ENCODE measurements around the gene KCNK4. TPM values are rescaled to one million over a fixed set of nuclear protein-coding genes. Genes with fewer than 3 reads are reported as not detected.
A peak's percentile ranks its signal among the peaks of the same experiment; 100 is the strongest.

Gene KCNK4
- total RNA-seq, 1 donor from 2014 or later: not detected

DNA sequence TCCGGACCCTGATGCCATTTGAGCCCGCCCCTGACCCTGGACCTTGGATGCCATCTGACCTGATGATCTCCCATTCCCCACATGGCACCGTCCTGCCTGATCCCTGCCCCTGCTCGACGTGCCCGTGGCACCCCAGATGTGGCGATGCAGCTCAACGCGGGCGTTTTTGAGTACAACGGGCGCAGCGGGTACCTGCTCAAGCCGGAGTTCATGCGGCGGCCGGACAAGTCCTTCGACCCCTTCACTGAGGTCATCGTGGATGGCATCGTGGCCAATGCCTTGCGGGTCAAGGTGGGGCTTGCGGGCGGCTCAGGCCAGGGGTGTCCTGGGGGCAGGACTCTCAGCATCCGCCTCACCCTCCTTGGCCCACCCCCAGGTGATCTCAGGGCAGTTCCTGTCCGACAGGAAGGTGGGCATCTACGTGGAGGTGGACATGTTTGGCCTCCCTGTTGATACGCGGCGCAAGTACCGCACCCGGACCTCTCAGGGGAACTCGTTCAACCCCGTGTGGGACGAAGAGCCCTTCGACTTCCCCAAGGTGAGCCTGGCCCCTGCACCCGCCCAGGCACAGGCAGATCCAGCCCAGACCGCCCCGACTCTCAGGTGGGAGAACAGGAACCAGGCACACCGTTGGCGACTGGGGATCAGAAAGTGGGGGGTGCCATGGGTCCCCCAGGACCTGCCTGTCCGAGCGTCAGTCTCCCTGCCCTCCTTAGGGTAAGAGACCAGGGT lies 28.7 kb upstream of the KCNK4 start:
- H3K4me1 ChIP-seq: no peaks in the 10 kb centered on the region
- H3K79me2 ChIP-seq (ENCODE audit: low read depth): no peaks in the 10 kb centered on the region
- Mint-ChIP-seq H3K4me1 (peaks cover 3% of the 10 kb centered on the region), H3K27ac (peak overlapping the region; percentile 46), H3K4me3 (no peak overlapping the region), H3K27me3 (ENCODE audit: insufficient read depth, low read depth) (peaks cover 12% of the 10 kb centered on the region), H3K36me3 (peaks cover 21% of the 10 kb centered on the region), H3K9me3 (no peaks in the 10 kb centered on the region)
- H3K4me2 ChIP-seq: no peak overlapping the region
- no peaks in the 10 kb centered on the region for H3K27me3 ChIP-seq
- no peaks in the 10 kb centered on the region for H4K20me1 ChIP-seq (ENCODE audit: low read depth)
- no peak overlapping the region for H2AFZ ChIP-seq (replicated peaks)
- no peak overlapping the region for H3K4me3 ChIP-seq
- no peaks in the 10 kb centered on the region for H3K36me3 ChIP-seq
- no peaks in the 10 kb centered on the region for H3F3A ChIP-seq (ENCODE audit: low read depth)
- no peak overlapping the region for H3K27ac ChIP-seq
- H3K9ac ChIP-seq: no peak overlapping the region
- H3K9me3 ChIP-seq (ENCODE audit: low read depth): no peaks in the 10 kb centered on the region
- DNase-seq (ENCODE audit: low spot score): no peak
- TF ChIP-seq EZH2phosphoT487 (IDR thresholded peaks at IDR 0.05) (no peak), EZH2 (IDR thresholded peaks at IDR 0.05) (no peak)
- TF ChIP-seq, protein P1, sequence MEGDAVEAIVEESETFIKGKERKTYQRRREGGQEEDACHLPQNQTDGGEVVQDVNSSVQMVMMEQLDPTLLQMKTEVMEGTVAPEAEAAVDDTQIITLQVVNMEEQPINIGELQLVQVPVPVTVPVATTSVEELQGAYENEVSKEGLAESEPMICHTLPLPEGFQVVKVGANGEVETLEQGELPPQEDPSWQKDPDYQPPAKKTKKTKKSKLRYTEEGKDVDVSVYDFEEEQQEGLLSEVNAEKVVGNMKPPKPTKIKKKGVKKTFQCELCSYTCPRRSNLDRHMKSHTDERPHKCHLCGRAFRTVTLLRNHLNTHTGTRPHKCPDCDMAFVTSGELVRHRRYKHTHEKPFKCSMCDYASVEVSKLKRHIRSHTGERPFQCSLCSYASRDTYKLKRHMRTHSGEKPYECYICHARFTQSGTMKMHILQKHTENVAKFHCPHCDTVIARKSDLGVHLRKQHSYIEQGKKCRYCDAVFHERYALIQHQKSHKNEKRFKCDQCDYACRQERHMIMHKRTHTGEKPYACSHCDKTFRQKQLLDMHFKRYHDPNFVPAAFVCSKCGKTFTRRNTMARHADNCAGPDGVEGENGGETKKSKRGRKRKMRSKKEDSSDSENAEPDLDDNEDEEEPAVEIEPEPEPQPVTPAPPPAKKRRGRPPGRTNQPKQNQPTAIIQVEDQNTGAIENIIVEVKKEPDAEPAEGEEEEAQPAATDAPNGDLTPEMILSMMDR (IDR thresholded peaks at IDR 0.05): no peak

- Histone ChIP-seq H3K36me3 (no peaks in the 10 kb centered on the region), H3K27ac (no peak overlapping the region), H3K79me2 (ENCODE audit: low read depth) (no peaks in the 10 kb centered on the region), H3K9me3 (ENCODE audit: low read depth) (no peaks in the 10 kb centered on the region), H3K27me3 (no peaks in the 10 kb centered on the region), H3F3A (ENCODE audit: low read depth) (peaks cover 6% of the 10 kb centered on the region), H3K4me3 (no peak overlapping the region), H2AFZ (replicated peaks) (no peak overlapping the region), H3K4me2 (no peak overlapping the region), H3K9ac (peak overlapping the region; percentile 38), H4K20me1 (ENCODE audit: low read depth) (no peaks in the 10 kb centered on the region), H3K4me1 (no peaks in the 10 kb centered on the region)
- Mint-ChIP-seq H3K9me3 (no peaks in the 10 kb centered on the region), H3K36me3 (peaks cover 18% of the 10 kb centered on the region), H3K4me1 (peaks cover 11% of the 10 kb centered on the region), H3K27me3 (ENCODE audit: insufficient read depth, low read depth) (peaks cover 9% of the 10 kb centered on the region), H3K4me3 (peak overlapping the region; percentile 67), H3K27ac (peak overlapping the region; percentile 69)
- peak; percentile 61 for DNase-seq (ENCODE audit: low spot score)
- TF ChIP-seq, protein P1 (IDR thresholded peaks at IDR 0.05): peak; percentile 13
- TF ChIP-seq EZH2phosphoT487 (IDR thresholded peaks at IDR 0.05) (no peak), EZH2 (IDR thresholded peaks at IDR 0.05) (no peak)
Observed at GRCh38 chr11:64263021-64263946, 27.8 kb upstream of the KCNK4 start.

DNA sequence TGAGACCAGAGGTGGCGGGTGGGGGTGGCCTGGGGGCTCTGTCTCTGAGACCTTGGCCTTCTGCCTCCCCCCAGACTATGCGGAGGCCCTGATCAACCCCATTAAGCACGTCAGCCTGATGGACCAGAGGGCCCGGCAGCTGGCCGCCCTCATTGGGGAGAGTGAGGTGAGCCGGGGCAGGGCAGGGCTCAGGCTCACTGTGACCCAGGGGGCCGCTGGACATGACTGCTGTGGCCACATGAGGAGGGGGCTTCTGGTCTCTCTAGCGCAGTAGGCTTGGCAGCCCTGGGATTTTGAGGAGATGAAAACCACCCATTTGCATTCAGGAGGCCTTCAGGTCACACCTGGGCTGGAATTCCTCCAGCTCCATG lies 27.2 kb upstream of the KCNK4 start:
- no peaks in the 10 kb centered on the region for H3K79me2 ChIP-seq (ENCODE audit: low read depth)
- H3K27me3 ChIP-seq: no peaks in the 10 kb centered on the region
- TF ChIP-seq, protein P1 (IDR thresholded peaks at IDR 0.05): no peak
- peaks cover 4% of the 10 kb centered on the region for H4K20me1 ChIP-seq (ENCODE audit: low read depth)
- H3K27ac ChIP-seq: no peak overlapping the region
- Mint-ChIP-seq H3K9me3 (no peaks in the 10 kb centered on the region), H3K4me1 (peaks cover 15% of the 10 kb centered on the region), H3K36me3 (peaks cover 18% of the 10 kb centered on the region), H3K27me3 (ENCODE audit: insufficient read depth, low read depth) (peaks cover 12% of the 10 kb centered on the region), H3K4me3 (no peak overlapping the region), H3K27ac (no peak overlapping the region)
- H3K9me3 ChIP-seq (ENCODE audit: low read depth): no peaks in the 10 kb centered on the region
- no peaks in the 10 kb centered on the region for H3K36me3 ChIP-seq
- no peak overlapping the region for H3K4me2 ChIP-seq
- H3K4me1 ChIP-seq: peaks cover 5% of the 10 kb centered on the region
- H3K4me3 ChIP-seq: no peak overlapping the region
- H2AFZ ChIP-seq (replicated peaks): no peak overlapping the region
- peaks cover 12% of the 10 kb centered on the region for H3F3A ChIP-seq (ENCODE audit: low read depth)
- no peak overlapping the region for H3K9ac ChIP-seq
- DNase-seq (ENCODE audit: low spot score): no peak

All from neural progenitor cell (in vitro differentiated cells).